MG63 (cell line): ENCODE data around the gene DLG2. TPM values are rescaled to one million over a fixed set of nuclear protein-coding genes. Genes with fewer than 3 reads are reported as not detected.

Experiments used
- DNase-seq: peaks from one replicate; pipeline ENCODE4 v3.0.0-alpha.2; 2020
- H3K27me3 ChIP-seq: fragments of 250-450 bp; sonication (Bioruptor Pico); 2 replicates; pipeline ENCODE4 v1.5.1; 2020; ENCODE audit warnings: mild to moderate bottlenecking, moderate library complexity
- H3K36me3 ChIP-seq: fragments of 250-450 bp; sonication (Bioruptor Pico); 2 replicates; pipeline ENCODE4 v1.5.1; 2020; ENCODE audit warnings: mild to moderate bottlenecking, moderate library complexity
- H3K4me3 ChIP-seq: fragments of 250-450 bp; sonication (Bioruptor Pico); 2 replicates; pipeline ENCODE4 v1.5.1; 2020; ENCODE audit warnings: mild to moderate bottlenecking, moderate library complexity
- H3K9me3 ChIP-seq: fragments of 250-450 bp; sonication (Bioruptor Pico); 2 replicates; pipeline ENCODE4 v1.5.1; 2020; ENCODE audit warnings: mild to moderate bottlenecking, moderate library complexity
- total RNA-seq: library from RNA; depleted of rRNA; stranded (reverse); fragments of >200 nt; shearing (Covaris generic); gene quantifications from 2 replicates; pipeline ENCODE4 v1.2.3, GENCODE V29; 2014; ENCODE audit warnings: low replicate concordance

DLG2 gene
- total RNA-seq, 1 experiment from 2014 or later = 0.10 TPM

DNA sequence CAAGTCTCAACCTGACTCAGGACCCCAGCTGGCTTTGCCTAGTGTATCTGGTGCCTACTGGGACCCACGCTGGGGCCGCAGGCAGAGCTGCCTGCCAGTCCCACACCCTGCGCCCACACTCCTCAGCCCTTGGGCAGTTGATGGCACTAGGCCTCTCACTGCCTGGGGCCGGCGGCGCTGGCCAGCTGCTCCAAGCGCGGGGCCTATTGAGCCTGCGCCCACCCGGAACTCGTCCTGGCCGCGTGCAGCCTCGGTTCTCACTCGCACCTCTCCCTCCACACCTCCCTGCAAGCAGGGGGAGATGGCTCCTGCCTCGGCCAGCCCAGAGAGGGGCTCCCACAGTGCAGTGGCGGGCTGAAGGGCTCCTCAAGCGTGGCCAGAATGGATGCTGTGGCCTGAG lies 1432.4 kb downstream of the DLG2 start:
- Histone ChIP-seq H3K9me3 (no peaks in the 10 kb centered on the region), H3K4me3 (no peak overlapping the region), H3K36me3 (no peaks in the 10 kb centered on the region), H3K27me3 (no peaks in the 10 kb centered on the region)
- no peak for DNase-seq

DNA sequence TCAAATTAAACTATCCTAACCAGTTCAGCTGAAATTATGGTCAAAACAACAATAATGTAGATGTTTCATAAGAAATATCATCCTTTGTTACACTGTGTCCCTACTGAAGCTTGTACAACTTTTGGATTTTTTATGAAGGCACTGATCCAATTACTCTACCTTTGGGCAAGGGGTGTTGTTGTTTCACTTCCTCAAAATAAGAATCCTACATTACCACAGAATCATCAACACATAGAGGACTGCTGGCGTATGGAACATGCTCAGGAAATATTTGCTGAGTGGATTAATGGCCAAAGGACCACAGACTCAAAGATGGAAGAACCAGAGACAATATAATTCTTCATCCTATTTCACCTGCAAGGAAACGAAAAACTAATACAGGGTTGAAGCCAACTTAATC lies 1433.4 kb downstream of the DLG2 start:
- no peak overlapping the region for H3K4me3 ChIP-seq
- no peaks in the 10 kb centered on the region for H3K36me3 ChIP-seq
- no peak for DNase-seq
- no peaks in the 10 kb centered on the region for H3K9me3 ChIP-seq
- no peaks in the 10 kb centered on the region for H3K27me3 ChIP-seq

- DNase-seq = no peak
- no peak overlapping the region for H3K4me3 ChIP-seq
- H3K9me3 ChIP-seq = no peaks in the 10 kb centered on the region
- H3K36me3 ChIP-seq = no peaks in the 10 kb centered on the region
- H3K27me3 ChIP-seq = no peaks in the 10 kb centered on the region
These were observed 1438.6 kb downstream of the DLG2 start for GRCh38 chr11:84188521-84188920.

DNA sequence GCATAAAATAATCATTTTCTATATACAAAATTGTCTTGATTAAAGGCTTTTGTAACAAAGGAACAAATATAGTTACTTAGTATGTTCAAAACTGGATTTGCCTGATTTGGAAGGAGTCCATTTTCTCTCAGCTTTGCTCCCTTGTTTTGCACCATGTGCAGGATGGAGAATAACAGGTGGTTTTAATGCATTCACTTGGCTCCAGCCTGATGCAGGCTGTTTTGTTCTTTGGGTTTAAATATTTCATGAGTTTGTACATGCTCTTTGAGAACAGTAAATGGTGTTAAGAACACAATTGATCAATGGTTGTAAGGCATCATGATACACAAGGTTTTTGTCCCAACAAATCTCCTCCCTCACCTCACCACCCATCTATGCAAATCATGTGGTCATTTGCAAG lies 1454.1 kb downstream of the DLG2 start:
- no peaks in the 10 kb centered on the region for H3K9me3 ChIP-seq
- no peaks in the 10 kb centered on the region for H3K36me3 ChIP-seq
- no peak for DNase-seq
- H3K4me3 ChIP-seq = no peak overlapping the region
- no peaks in the 10 kb centered on the region for H3K27me3 ChIP-seq

DNA sequence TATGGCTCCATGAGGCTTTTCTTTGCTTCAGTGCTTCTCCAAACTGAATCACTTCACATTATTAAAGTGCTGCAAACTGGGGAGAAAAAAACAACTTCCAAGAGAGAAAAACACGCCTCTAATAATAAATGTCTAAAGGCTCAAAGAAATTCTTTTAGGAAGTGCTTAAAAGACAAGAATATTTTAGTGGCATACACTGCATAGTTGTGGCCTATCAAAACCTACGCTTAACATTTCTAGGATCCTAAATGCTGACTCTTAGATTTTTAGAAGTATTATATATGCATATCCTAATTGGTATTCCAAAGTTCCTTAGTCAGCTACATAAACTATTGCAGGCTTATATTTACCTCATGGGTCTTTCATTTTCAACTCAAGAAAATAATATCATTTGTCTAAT lies 1462.0 kb downstream of the DLG2 start:
- no peaks in the 10 kb centered on the region for H3K36me3 ChIP-seq
- DNase-seq = no peak

GRCh38 chr11:84164728-84165127 lies 1462.4 kb downstream of the DLG2 start:
- H3K36me3 ChIP-seq = no peaks in the 10 kb centered on the region
- H3K27me3 ChIP-seq = no peaks in the 10 kb centered on the region
- no peak for DNase-seq
- H3K9me3 ChIP-seq = no peaks in the 10 kb centered on the region
- H3K4me3 ChIP-seq = no peak overlapping the region

More for the DNA sequence above, 1462.0 kb downstream of the DLG2 start:
- no peaks in the 10 kb centered on the region for H3K27me3 ChIP-seq
- H3K4me3 ChIP-seq = no peak overlapping the region
- H3K9me3 ChIP-seq = no peaks in the 10 kb centered on the region

GRCh38 chr11:84163116-84163515 lies 1464.0 kb downstream of the DLG2 start:
- no peak for DNase-seq
- Histone ChIP-seq H3K4me3 (no peak overlapping the region), H3K9me3 (no peaks in the 10 kb centered on the region)

DNA sequence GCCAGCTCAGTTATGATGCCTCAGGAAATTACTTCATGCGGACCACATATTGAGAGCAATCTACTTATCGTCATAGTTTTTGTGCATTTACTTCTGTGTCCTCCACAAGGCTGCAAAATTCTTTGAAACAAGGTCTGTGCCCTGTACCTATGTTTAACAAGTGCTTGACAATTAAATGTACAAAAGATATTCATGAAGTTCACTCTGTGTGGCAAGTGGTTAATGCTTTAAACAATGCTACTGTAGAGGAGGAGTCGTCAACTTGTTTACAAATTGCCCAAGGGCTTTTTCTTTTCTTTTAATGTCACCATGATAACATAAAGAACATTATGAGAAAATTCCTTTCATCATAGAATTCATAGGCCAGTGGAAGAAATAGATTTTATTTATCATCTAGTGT lies 1469.5 kb downstream of the DLG2 start:
- Histone ChIP-seq H3K9me3 (no peaks in the 10 kb centered on the region), H3K36me3 (no peaks in the 10 kb centered on the region), H3K4me3 (no peak overlapping the region), H3K27me3 (no peaks in the 10 kb centered on the region)
- no peak for DNase-seq

More at GRCh38 chr11:84163116-84163515, 1464.0 kb downstream of the DLG2 start:
- Histone ChIP-seq H3K36me3 (no peaks in the 10 kb centered on the region), H3K27me3 (no peaks in the 10 kb centered on the region)

GRCh38 chr11:84146826-84147225 lies 1480.3 kb downstream of the DLG2 start:
- no peak for DNase-seq
- H3K36me3 ChIP-seq = no peaks in the 10 kb centered on the region
- H3K4me3 ChIP-seq = no peak overlapping the region
- no peaks in the 10 kb centered on the region for H3K27me3 ChIP-seq
- H3K9me3 ChIP-seq = no peaks in the 10 kb centered on the region

- no peaks in the 10 kb centered on the region for H3K27me3 ChIP-seq
- no peak overlapping the region for H3K4me3 ChIP-seq
- no peaks in the 10 kb centered on the region for H3K9me3 ChIP-seq
- no peak for DNase-seq
- H3K36me3 ChIP-seq = no peaks in the 10 kb centered on the region
These were observed 1481.4 kb downstream of the DLG2 start for GRCh38 chr11:84145616-84146185.

- no peak for DNase-seq
These were observed 1482.6 kb downstream of the DLG2 start for GRCh38 chr11:84144531-84144930.

DNA sequence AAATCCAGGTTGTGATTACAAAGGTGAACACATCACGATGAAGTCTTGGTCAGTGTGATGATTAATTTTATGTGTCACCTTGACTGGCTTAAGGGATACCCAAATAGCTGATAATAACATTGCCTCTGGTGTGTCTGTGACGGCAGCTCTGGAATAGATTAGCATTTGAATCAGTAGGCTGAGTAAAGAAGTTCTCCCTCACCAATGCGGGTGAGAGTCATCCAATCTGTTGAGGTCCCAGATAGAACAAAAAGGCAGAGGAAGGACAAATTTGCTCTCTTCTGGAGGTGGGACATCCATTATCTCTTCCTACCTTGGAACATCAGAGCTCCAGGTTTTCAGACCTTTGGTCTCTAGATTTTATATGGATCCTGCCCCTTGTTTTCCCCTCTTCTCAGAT lies 1484.7 kb downstream of the DLG2 start:
- no peak for DNase-seq
- Histone ChIP-seq H3K36me3 (no peaks in the 10 kb centered on the region), H3K9me3 (no peaks in the 10 kb centered on the region), H3K4me3 (no peak overlapping the region), H3K27me3 (no peaks in the 10 kb centered on the region)

More at GRCh38 chr11:84144531-84144930, 1482.6 kb downstream of the DLG2 start:
- H3K9me3 ChIP-seq = no peaks in the 10 kb centered on the region
- no peaks in the 10 kb centered on the region for H3K36me3 ChIP-seq
- no peak overlapping the region for H3K4me3 ChIP-seq
- no peaks in the 10 kb centered on the region for H3K27me3 ChIP-seq

GRCh38 chr11:84140386-84141169 lies 1486.6 kb downstream of the DLG2 start:
- Histone ChIP-seq H3K4me3 (no peak overlapping the region), H3K27me3 (no peaks in the 10 kb centered on the region), H3K9me3 (no peaks in the 10 kb centered on the region), H3K36me3 (no peaks in the 10 kb centered on the region)
- no peak for DNase-seq

DNA sequence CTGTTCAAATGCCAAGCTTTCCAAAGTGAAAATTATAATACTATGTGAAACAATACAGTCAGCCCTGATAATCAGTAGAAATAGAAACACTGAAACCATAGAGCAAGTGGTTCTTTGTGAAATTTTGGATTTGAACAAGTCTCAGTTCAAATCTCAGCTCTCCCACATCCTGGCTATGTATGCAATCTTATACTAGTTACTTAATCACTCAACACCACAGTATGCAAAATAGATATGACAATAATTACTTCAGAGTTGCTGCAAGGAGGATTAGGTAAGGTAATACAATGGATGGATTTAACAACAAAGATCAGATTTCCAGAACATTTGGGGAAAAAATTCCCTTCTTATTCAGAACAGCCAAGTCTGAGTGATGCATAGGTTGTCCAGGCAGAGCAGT lies 1489.2 kb downstream of the DLG2 start:
- Histone ChIP-seq H3K36me3 (no peaks in the 10 kb centered on the region), H3K4me3 (no peak overlapping the region), H3K9me3 (no peaks in the 10 kb centered on the region), H3K27me3 (no peaks in the 10 kb centered on the region)
- no peak for DNase-seq

GRCh38 chr11:84137505-84137904 lies 1489.6 kb downstream of the DLG2 start:
- H3K27me3 ChIP-seq = no peaks in the 10 kb centered on the region
- H3K9me3 ChIP-seq = no peaks in the 10 kb centered on the region
- no peak for DNase-seq
- H3K36me3 ChIP-seq = no peaks in the 10 kb centered on the region
- H3K4me3 ChIP-seq = no peak overlapping the region

DNA sequence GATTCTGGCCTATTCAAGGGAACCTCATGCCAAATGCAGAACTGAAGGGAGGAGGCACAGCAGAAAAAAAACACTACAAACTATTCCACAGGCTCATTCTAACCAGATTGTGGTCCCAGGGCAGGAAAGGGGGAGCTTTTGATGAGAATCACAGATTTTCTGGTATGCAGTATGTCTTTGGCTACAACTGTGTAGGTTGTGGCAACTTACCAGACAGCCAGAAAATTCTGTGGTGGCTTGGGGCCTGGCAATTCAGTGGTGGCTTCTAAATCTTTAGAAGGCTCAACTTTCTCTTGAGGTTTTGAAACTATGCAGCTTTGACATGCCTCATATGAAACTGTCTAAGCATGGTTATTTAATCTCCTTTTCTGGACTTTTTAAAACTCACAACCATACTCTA lies 1490.2 kb downstream of the DLG2 start:
- Histone ChIP-seq H3K36me3 (no peaks in the 10 kb centered on the region), H3K4me3 (no peak overlapping the region), H3K9me3 (no peaks in the 10 kb centered on the region), H3K27me3 (no peaks in the 10 kb centered on the region)
- no peak for DNase-seq

GRCh38 chr11:84130646-84131427 lies 1496.3 kb downstream of the DLG2 start:
- DNase-seq = no peak
- Histone ChIP-seq H3K9me3 (no peaks in the 10 kb centered on the region), H3K36me3 (no peaks in the 10 kb centered on the region), H3K27me3 (no peaks in the 10 kb centered on the region), H3K4me3 (no peak overlapping the region)
